Fibroblast of pulmonary artery (primary cell): ENCODE data around the gene SAMD11.

Source experiments
- DNase-seq: peaks from one replicate; pipeline ENCODE4 v3.0.0-alpha.2; 2010; ENCODE audit warnings: low read depth
- H3K4me3 ChIP-seq: replicated peaks from 2 replicates; pipeline ENCODE4 v1.5.1; 2011; ENCODE audit warnings: low read depth, mild to moderate bottlenecking, control low read depth, low read length, moderate library complexity
- TF ChIP-seq, protein P1 (sequence below): IDR thresholded peaks from 2 replicates; pipeline ENCODE4 v1.5.1; 2011; ENCODE audit warnings: mild to moderate bottlenecking, control low read depth, low read length, inconsistent platforms; ENCODE audit errors: missing control alignments

SAMD11 gene

DNA sequence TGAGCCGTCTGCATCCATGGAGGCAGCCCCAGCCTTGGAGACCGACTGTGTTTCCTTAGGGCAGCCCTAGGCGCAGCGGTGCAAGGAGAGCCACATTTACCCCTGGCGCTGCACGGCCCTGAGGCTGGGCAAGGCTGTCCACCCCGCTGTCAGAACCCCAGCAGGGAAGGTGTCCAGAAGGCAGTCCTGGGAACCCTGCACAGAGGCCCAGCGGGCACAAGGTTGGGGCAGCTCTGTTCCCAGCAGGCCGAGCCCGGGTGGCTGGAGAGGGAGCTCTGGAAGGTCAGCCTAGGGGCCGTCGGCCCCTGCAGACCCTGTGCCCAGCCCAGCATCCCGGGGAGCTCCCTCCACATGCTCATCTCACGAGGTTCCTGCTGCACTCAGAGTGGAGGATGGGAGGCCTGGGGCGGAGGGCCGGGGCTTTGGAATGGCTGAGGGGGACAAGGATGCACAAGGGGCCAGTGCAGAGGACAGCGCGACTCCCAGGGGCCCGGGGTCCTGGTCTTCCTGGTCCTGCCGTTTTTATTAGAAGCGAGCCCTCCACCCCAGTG is 19.9 kb upstream of the SAMD11 start:
- no peak for DNase-seq
- TF ChIP-seq, protein P1, sequence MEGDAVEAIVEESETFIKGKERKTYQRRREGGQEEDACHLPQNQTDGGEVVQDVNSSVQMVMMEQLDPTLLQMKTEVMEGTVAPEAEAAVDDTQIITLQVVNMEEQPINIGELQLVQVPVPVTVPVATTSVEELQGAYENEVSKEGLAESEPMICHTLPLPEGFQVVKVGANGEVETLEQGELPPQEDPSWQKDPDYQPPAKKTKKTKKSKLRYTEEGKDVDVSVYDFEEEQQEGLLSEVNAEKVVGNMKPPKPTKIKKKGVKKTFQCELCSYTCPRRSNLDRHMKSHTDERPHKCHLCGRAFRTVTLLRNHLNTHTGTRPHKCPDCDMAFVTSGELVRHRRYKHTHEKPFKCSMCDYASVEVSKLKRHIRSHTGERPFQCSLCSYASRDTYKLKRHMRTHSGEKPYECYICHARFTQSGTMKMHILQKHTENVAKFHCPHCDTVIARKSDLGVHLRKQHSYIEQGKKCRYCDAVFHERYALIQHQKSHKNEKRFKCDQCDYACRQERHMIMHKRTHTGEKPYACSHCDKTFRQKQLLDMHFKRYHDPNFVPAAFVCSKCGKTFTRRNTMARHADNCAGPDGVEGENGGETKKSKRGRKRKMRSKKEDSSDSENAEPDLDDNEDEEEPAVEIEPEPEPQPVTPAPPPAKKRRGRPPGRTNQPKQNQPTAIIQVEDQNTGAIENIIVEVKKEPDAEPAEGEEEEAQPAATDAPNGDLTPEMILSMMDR, result no peak
- peak overlapping the region; percentile 14 for H3K4me3 ChIP-seq

DNA sequence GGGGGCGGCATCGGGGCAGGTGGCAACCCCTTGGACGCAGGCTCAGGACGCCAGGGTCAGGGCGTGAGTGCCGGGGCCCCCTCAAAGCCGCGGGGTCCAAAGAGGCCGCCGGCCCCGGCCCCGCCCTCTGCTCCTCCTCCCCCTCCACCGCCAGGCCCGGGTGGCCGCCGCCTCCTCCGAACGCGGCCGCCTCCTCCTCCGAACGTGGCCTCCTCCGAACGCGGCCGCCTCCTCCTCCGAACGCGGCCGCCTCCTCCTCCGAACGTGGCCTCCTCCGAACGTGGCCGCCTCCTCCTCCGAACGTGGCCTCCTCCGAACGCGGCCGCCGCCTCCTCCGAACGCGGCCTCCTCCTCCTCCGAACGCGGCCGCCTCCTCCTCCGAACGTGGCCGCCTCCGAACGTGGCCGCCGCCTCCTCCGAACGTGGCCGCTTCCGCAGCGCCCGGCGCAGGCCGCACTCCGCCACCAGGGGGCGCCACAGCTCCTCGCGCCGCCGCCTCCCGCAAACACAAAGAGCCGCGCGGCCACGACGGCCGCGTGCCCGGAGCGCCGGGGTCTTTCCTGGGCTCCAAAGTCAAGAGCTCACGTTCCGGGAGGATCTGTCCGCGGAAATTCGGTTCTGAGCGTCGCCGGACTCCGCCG is 19.3 kb upstream of the SAMD11 start:
- DNase-seq, result peak; percentile 82
- H3K4me3 ChIP-seq, result peak overlapping the region; percentile 47
- TF ChIP-seq, protein P1, result peak; percentile 28

DNA sequence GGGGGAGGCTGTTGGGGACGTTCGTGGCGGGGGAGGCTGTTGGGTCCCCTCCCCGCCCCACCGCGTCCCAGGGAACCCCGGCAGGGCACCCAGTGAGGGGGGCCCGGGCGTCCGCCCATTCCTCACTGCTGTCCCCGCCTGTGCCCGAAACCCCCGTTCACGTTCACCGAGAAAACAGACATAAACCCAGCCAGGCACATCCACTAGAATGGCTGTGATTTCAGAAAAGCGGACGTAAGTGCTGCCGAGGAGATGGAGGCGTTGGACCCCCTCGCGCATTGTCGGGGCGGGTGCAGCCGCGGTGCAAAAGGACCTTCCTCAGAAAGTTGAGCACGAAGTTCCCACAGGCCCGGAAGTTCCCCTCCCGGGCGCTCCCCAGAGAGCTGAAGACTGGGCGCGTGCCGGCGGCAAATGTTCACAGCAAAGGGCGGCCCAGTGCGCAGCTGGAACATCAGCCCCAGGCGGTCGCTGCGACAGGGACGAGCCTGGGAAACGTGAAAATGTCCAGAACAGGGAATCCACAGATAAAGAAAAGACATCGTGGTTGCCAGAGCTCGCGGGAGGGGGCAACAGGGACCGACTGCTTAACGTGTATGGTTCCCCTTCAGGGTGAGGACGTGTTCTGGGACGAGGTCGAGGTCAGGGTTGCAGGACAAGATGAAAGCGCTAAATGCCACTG is 18.5 kb upstream of the SAMD11 start:
- H3K4me3 ChIP-seq, result peak overlapping the region; percentile 47
- TF ChIP-seq, protein P1, result no peak
- DNase-seq, result peak; percentile 24

DNA sequence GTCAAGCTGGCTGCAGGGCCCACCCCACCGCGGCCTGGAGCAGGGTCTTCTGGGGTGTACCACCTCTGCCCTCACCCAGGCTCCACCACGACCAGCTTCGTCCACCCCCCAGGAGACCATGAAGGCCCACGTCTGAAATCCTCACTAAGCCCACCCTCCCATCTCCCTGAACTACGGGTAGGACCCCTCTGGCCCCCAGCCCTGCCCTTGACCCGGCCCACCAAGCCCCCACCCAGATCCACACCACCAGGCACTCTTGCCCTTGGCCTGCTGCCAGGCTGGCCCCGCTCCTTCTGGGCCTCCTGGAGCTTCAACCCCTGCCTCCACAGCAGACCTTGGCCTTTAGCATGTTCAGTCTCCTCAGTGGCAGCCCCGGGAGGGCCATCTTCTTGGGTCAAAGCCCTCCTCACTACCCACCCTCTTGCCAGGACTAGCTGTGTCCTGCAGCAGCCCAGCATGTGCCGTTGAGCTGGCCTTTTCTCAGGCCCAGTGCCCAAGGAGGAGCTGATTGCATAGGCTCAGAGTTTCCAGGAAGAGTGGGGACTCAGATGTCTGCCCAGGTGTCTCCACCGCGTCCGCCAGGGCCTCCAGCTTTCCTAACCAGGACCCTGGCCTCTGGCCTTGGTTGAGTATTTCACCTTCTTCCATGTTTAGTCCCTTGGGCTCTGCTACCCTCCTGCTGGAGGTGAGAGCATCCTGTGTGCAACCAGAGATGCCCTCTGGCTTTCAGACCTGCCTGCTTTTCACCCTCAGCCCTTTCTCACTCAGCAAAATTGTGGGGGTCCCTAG is 17.7 kb upstream of the SAMD11 start:
- TF ChIP-seq, protein P1, result no peak
- DNase-seq, result no peak
- no peak overlapping the region for H3K4me3 ChIP-seq

DNA sequence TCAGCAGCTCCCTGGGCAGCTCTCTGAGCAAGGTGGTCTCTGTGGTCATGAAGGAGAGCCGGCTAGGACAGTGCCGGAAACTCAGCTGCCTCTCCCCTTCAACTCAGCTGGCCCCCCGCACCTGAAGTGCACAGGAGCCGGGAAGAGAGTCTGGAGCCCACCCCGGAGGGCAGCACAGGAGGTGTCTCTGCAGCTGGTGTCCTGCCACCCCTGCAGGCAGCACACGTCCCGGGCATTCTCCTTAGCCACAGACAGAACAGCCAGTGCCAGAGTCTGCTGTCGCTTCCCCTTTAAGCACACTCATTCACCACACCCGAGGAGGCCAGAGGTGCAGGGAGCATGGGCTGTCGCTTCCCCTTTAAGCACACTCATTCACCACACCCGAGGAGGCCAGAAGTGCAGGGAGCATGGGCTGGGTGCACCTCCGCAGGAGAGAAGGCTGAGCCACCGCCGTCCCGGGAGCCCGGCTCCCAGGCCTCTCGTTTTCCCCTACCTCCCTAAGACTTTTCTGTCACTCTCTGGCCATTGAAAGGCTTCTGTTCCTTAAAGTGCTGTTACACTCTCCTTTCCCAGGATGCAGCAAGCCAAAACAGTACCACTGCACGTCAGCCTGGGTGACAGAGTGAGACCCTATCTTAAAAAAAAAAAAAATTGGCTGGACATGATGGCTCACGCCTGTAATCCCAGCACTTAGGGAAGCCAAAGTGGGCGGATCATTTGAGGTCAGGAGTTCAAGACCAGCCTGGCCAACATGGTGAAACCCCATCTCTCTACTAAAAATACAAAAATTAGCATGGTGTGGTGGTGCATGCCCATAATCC is 16.9 kb upstream of the SAMD11 start:
- TF ChIP-seq, protein P1, result no peak
- DNase-seq, result no peak
- H3K4me3 ChIP-seq, result no peak overlapping the region
